Panc1 (cell line): ENCODE data around the gene SULF2. TPM values are rescaled to one million over a fixed set of nuclear protein-coding genes. Genes with fewer than 3 reads are reported as not detected.

Source experiments
- ATAC-seq: fragments of 200-7000 bp; cut with Tn5 transposase; 2 replicates; pipeline ENCODE4 v1.9.1; 2020; ENCODE audit warnings: mild to moderate bottlenecking, moderate library complexity
- BruUV-seq: library from RNA; stranded (reverse); fragments of 400-500 nt; replicated peaks from 2 replicates; lab custom pipeline; 2021; lab: Mats Ljungman, UMichigan
- CTCF ChIA-PET: fragments of 300-600 bp; sonication (Branson Sonifier 250); formaldehyde crosslinking; loops from one replicate; lab custom pipeline; 2022; ENCODE audit warnings: antibody characterized with exemption; lab: Charles Lee
- POLR2A ChIA-PET: fragments of 300-600 bp; sonication (Branson Sonifier 250); formaldehyde crosslinking; loops from one replicate; lab custom pipeline; 2022; ENCODE audit warnings: antibody characterized with exemption; lab: Charles Lee
- DNase-seq: peaks from one replicate; pipeline ENCODE4 v3.0.0-alpha.2; 2010; ENCODE audit warnings: low read depth, low spot score
- H3K27ac ChIP-seq: 2 replicates; pipeline ENCODE4 v1.5.1; 2011; ENCODE audit warnings: mild to moderate bottlenecking, low read length, inconsistent platforms
- H3K27me3 ChIP-seq: fragments of 200-500 bp; sonication (Bioruptor generic); 2 replicates; pipeline ENCODE4 v1.6.0; 2014; ENCODE audit warnings: low read length, inconsistent platforms; ENCODE audit not compliant: control insufficient read depth, insufficient read depth
- H3K36me3 ChIP-seq: fragments of 200-500 bp; sonication (Bioruptor generic); 2 replicates; pipeline ENCODE4 v1.5.1; 2014; ENCODE audit warnings: inconsistent platforms, mild to moderate bottlenecking, low read length, moderate library complexity; ENCODE audit not compliant: control insufficient read depth, insufficient read depth
- H3K4me1 ChIP-seq: 2 replicates; pipeline ENCODE4 v1.5.1; 2011; ENCODE audit warnings: inconsistent platforms, mild to moderate bottlenecking, low read length, moderate library complexity; ENCODE audit not compliant: control insufficient read depth, insufficient read depth
- H3K4me3 ChIP-seq, 2 experiments: 2 replicates each; pipeline ENCODE4 v1.5.1; 2011 to 2012; ENCODE audit warnings: low read depth in 2 of 2, low read length in 2 of 2, mild to moderate bottlenecking in 2 of 2, inconsistent platforms in 1 of 2, moderate library complexity in 1 of 2
- H3K9me3 ChIP-seq: fragments of 200-500 bp; sonication (Bioruptor generic); 2 replicates; pipeline ENCODE4 v1.5.1; 2014; ENCODE audit warnings: low read depth, mild to moderate bottlenecking, inconsistent platforms, low read length, moderate library complexity; ENCODE audit not compliant: control insufficient read depth, insufficient read depth
- CTCF ChIP-seq: fragments of 450-650 bp; IDR thresholded peaks from 2 replicates; pipeline ENCODE4 v1.5.1; 2017; ENCODE audit warnings: mild to moderate bottlenecking
- POLR2AphosphoS5 ChIP-seq: IDR thresholded peaks from 2 replicates; pipeline ENCODE4 v1.6.1; 2012; ENCODE audit warnings: mild to moderate bottlenecking, low read depth, low read length, moderate library complexity
- SIN3A ChIP-seq: IDR thresholded peaks from 2 replicates; pipeline ENCODE4 v1.6.1; 2012; ENCODE audit warnings: low read depth, mild to moderate bottlenecking, low read length, moderate library complexity, borderline replicate concordance; ENCODE audit not compliant: insufficient read depth
- TCF7L2 ChIP-seq: IDR thresholded peaks from 2 replicates; pipeline ENCODE4 v1.6.1; 2011; ENCODE audit warnings: mild to moderate bottlenecking, low read depth, low read length, inconsistent platforms
- in situ Hi-C: cut with HindIII; loops from 2 replicates; pipeline ENCODE4 v1.10.0; 2016; ENCODE audit warnings: low sequenced_read_pairs, low pct_unique_long_range_greater_than_20kb
- intact Hi-C: fragments of 100-400 bp; cut with micrococcal nuclease; formaldehyde crosslinking; loops from one replicate; pipeline ENCODE4 v1.10.0; 2022; ENCODE audit not compliant: unreplicated experiment
- total RNA-seq: library from RNA; stranded (reverse); gene quantifications from one replicate; pipeline ENCODE4 v1.2.1, GENCODE V29; 2021; ENCODE audit not compliant: unreplicated experiment
- TF ChIP-seq, protein P1 (sequence below), 2 experiments: IDR thresholded peaks; 2 replicates each; pipeline ENCODE4 v1.6.1; 2011 to 2012; ENCODE audit warnings: low read depth in 2 of 2, control low read depth in 1 of 2, low read length in 1 of 2, mild to moderate bottlenecking in 1 of 2, moderate library complexity in 1 of 2; ENCODE audit not compliant: insufficient read depth in 1 of 2

The SULF2 gene
- total RNA-seq, 1 experiment from 2014 or later = 1.4 TPM

- DNase-seq = no peak
- TF ChIP-seq TCF7L2 = no peak
- TF ChIP-seq SIN3A = no peak
- TF ChIP-seq POLR2AphosphoS5 = no peak
- TF ChIP-seq, protein P1, sequence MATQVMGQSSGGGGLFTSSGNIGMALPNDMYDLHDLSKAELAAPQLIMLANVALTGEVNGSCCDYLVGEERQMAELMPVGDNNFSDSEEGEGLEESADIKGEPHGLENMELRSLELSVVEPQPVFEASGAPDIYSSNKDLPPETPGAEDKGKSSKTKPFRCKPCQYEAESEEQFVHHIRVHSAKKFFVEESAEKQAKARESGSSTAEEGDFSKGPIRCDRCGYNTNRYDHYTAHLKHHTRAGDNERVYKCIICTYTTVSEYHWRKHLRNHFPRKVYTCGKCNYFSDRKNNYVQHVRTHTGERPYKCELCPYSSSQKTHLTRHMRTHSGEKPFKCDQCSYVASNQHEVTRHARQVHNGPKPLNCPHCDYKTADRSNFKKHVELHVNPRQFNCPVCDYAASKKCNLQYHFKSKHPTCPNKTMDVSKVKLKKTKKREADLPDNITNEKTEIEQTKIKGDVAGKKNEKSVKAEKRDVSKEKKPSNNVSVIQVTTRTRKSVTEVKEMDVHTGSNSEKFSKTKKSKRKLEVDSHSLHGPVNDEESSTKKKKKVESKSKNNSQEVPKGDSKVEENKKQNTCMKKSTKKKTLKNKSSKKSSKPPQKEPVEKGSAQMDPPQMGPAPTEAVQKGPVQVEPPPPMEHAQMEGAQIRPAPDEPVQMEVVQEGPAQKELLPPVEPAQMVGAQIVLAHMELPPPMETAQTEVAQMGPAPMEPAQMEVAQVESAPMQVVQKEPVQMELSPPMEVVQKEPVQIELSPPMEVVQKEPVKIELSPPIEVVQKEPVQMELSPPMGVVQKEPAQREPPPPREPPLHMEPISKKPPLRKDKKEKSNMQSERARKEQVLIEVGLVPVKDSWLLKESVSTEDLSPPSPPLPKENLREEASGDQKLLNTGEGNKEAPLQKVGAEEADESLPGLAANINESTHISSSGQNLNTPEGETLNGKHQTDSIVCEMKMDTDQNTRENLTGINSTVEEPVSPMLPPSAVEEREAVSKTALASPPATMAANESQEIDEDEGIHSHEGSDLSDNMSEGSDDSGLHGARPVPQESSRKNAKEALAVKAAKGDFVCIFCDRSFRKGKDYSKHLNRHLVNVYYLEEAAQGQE (IDR thresholded peaks at IDR 0.05; ENCODE audit: insufficient read depth in 1 of 2, low read depth in 2 of 2, low read length in 1 of 2) = no peak
- no peak for TF ChIP-seq CTCF
- H3K36me3 ChIP-seq = peaks cover 8% of the 10 kb centered on the region
- ChIA-PET CTCF (no interaction called here), POLR2A (no interaction called here)
- intact Hi-C loops (no loop called here), in situ Hi-C loops (no loop called here)
- no peak overlapping the region for H3K4me3 ChIP-seq
- BruUV-seq = no TSS peak
- H3K27me3 ChIP-seq = no peaks in the 10 kb centered on the region
- no peaks in the 10 kb centered on the region for H3K9me3 ChIP-seq
- ATAC-seq = no peak
- H3K4me1 ChIP-seq = no peaks in the 10 kb centered on the region
- no peak overlapping the region for H3K27ac ChIP-seq
These were observed 154.2 kb downstream of the SULF2 start for GRCh38 chr20:47631078-47631477.

DNA sequence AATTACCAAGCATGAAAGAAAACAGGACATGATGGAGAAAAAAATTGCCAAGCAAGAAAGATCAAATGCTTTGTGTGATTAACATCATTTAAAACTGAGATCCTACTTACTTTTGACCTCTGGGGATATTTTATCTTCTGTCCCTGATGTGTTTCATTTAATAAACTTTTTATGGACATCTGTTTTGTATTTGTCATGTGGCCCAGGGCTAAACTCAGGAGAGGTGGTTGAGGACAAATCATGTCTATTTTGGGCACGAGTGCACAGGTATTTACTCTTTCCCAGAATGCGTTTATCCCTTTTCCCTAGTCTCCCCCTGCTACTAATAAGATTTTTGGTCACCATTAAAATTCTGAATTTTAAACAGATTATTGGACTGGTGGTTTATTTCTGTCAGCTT is 155.4 kb downstream of the SULF2 start:
- Histone ChIP-seq H3K4me3 (no peak overlapping the region), H3K27me3 (no peaks in the 10 kb centered on the region), H3K27ac (no peak overlapping the region), H3K36me3 (peaks cover 8% of the 10 kb centered on the region), H3K4me1 (no peaks in the 10 kb centered on the region), H3K9me3 (no peaks in the 10 kb centered on the region)
- POLR2A ChIA-PET = no interaction called here
- DNase-seq (no peak), ATAC-seq (no peak)
- CTCF ChIA-PET = no interaction called here
- intact Hi-C loops (loop anchor here (10.0 kb wide), 3 partner anchors 125 to 425 kb away; partner anchors contain the start of gene NCOA3), in situ Hi-C loops (no loop called here)
- BruUV-seq = no TSS peak
- TF ChIP-seq POLR2AphosphoS5 (no peak), TCF7L2 (no peak)
- TF ChIP-seq, protein P1 (IDR thresholded peaks at IDR 0.05; ENCODE audit: insufficient read depth in 1 of 2, low read depth in 2 of 2, low read length in 1 of 2) = no peak
